ENCODE results near the gene STARD3. TPM values are rescaled to one million over a fixed set of nuclear protein-coding genes. Genes with fewer than 3 reads are reported as not detected.
A peak's percentile ranks its signal among the peaks of the same experiment; 100 is the strongest.

Gene STARD3
- total and polyA plus RNA-seq, 2 of the 13 experiments (the other 11 are each of a cell fraction or from before 2014, with no cell fraction given), result 34.6 to 100 TPM

GRCh38 chr17:39687546-39688474 lies 50.9 kb downstream of the STARD3 start, which contains the start of gene PGAP3 (continued):
- TF ChIP-seq BCLAF1 (IDR thresholded peaks at IDR 0.05), result no peak
- TF ChIP-seq SNRNP70 (IDR thresholded peaks at IDR 0.05; ENCODE audit: low read depth, low read length), result no peak
- TF ChIP-seq, protein P1, sequence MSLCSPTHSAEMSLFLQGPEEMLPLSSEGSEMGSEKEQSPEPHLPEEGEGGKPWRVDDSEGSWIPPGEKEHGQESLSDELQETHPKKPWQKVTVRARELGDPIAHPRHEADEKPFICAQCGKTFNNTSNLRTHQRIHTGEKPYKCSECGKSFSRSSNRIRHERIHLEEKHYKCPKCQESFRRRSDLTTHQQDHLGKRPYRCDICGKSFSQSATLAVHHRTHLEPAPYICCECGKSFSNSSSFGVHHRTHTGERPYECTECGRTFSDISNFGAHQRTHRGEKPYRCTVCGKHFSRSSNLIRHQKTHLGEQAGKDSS (CRISPR knock-in tag; IDR thresholded peaks at IDR 0.05; ENCODE audit: borderline replicate concordance, low read depth), result 0 out of 2 replicates have a peak, but pooled peaks have one; percentile 24
- no peak for TF ChIP-seq CREB1 (IDR thresholded peaks at IDR 0.05)
- TF ChIP-seq CREB1 (CRISPR knock-in tag; IDR thresholded peaks at IDR 0.05), result peak; percentile 65
- TF ChIP-seq GATA4 (IDR thresholded peaks at IDR 0.05; ENCODE audit: borderline replicate concordance, low read depth), result no peak; the same call in 1 of the 2 replicates
- peak; percentile 14; the same call in 1 of the 2 replicates for TF ChIP-seq ZNF7 (CRISPR knock-in tag; IDR thresholded peaks at IDR 0.05)
- no peak for TF ChIP-seq FLYWCH1 (CRISPR knock-in tag; IDR thresholded peaks at IDR 0.05)
- peak; percentile 18; the same call in 1 of the 2 replicates for TF ChIP-seq ZNF350 (CRISPR knock-in tag; IDR thresholded peaks at IDR 0.05; ENCODE audit: borderline replicate concordance, low read depth)
- TF ChIP-seq ZBTB2 (CRISPR knock-in tag; IDR thresholded peaks at IDR 0.05; ENCODE audit: low read depth), result peak; percentile 98
- no peak for TF ChIP-seq RFXANK (CRISPR knock-in tag; IDR thresholded peaks at IDR 0.05)
- peak; percentile 82; the same call in 1 of the 2 replicates for TF ChIP-seq MAF1 (CRISPR knock-in tag; IDR thresholded peaks at IDR 0.05; ENCODE audit: borderline replicate concordance)
- TF ChIP-seq PITX1 (CRISPR knock-in tag; IDR thresholded peaks at IDR 0.05), result peak; percentile 63; the same call in 1 of the 2 replicates
- peak; percentile 90 for TF ChIP-seq ZNF687 (CRISPR knock-in tag; IDR thresholded peaks at IDR 0.05)
- no peak; the same call in 1 of the 2 replicates for TF ChIP-seq SAFB2 (CRISPR knock-in tag; IDR thresholded peaks at IDR 0.05; ENCODE audit: borderline replicate concordance, low read depth)
- TF ChIP-seq, protein P2, sequence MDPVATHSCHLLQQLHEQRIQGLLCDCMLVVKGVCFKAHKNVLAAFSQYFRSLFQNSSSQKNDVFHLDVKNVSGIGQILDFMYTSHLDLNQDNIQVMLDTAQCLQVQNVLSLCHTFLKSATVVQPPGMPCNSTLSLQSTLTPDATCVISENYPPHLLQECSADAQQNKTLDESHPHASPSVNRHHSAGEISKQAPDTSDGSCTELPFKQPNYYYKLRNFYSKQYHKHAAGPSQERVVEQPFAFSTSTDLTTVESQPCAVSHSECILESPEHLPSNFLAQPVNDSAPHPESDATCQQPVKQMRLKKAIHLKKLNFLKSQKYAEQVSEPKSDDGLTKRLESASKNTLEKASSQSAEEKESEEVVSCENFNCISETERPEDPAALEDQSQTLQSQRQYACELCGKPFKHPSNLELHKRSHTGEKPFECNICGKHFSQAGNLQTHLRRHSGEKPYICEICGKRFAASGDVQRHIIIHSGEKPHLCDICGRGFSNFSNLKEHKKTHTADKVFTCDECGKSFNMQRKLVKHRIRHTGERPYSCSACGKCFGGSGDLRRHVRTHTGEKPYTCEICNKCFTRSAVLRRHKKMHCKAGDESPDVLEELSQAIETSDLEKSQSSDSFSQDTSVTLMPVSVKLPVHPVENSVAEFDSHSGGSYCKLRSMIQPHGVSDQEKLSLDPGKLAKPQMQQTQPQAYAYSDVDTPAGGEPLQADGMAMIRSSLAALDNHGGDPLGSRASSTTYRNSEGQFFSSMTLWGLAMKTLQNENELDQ (CRISPR knock-in tag; IDR thresholded peaks at IDR 0.05; ENCODE audit: borderline replicate concordance), result no peak

All from HepG2 (cell line).